Stomach smooth muscle (tissue), 2 donors: ENCODE results near the gene CCNE1.

Experiments
- H3K27ac ChIP-seq: one replicate; pipeline ENCODE4 v1.7.0; 2013; ENCODE audit warnings: mild to moderate bottlenecking, low read length, inconsistent platforms
- H3K27me3 ChIP-seq, 2 donors: one replicate each; pipeline ENCODE4 v1.7.0; 2013; ENCODE audit warnings: low read length in 2 of 2; ENCODE audit not compliant: insufficient read depth in 2 of 2, control insufficient read depth in 1 of 2
- H3K36me3 ChIP-seq, 2 donors: one replicate each; pipeline ENCODE4 v1.7.0; 2013; ENCODE audit warnings: low read length in 2 of 2; ENCODE audit not compliant: control insufficient read depth in 2 of 2, insufficient read depth in 2 of 2
- H3K4me1 ChIP-seq: one replicate; pipeline ENCODE4 v1.7.0; 2013; ENCODE audit warnings: low read length; ENCODE audit not compliant: control insufficient read depth, insufficient read depth
- H3K4me3 ChIP-seq, 2 donors: one replicate each; pipeline ENCODE4 v1.7.0; 2013; ENCODE audit warnings: low read length in 2 of 2
- H3K9ac ChIP-seq, 2 donors: one replicate each; pipeline ENCODE4 v1.7.0; 2013; ENCODE audit warnings: low read length in 2 of 2, mild to moderate bottlenecking in 1 of 2
- H3K9me3 ChIP-seq, 2 donors: one replicate each; pipeline ENCODE4 v1.7.0; 2013; ENCODE audit warnings: low read length in 2 of 2; ENCODE audit not compliant: control insufficient read depth in 2 of 2
- donor health status: healthy.
- donor health status: Pancreatic carcinoma.

CCNE1 gene

GRCh38 chr19:29773141-29773540 is 38.6 kb upstream of the CCNE1 start:
- no peak overlapping the region for H3K27ac ChIP-seq
- H3K36me3 ChIP-seq = no peaks in the 10 kb centered on the region
- no peaks in the 10 kb centered on the region for H3K4me1 ChIP-seq

GRCh38 chr19:29774126-29774525 is 37.7 kb upstream of the CCNE1 start:
- H3K27me3 ChIP-seq = peaks cover 0 to 5% of the 10 kb centered on the region in 2 donors
- H3K9ac ChIP-seq = no peak overlapping the region
- H3K36me3 ChIP-seq = no peaks in the 10 kb centered on the region
- no peaks in the 10 kb centered on the region for H3K9me3 ChIP-seq
- H3K27ac ChIP-seq = no peak overlapping the region
- H3K4me1 ChIP-seq = no peaks in the 10 kb centered on the region
- no peak overlapping the region for H3K4me3 ChIP-seq

More at GRCh38 chr19:29773141-29773540, 38.6 kb upstream of the CCNE1 start:
- Histone ChIP-seq H3K4me3 (no peak overlapping the region), H3K9me3 (no peaks in the 10 kb centered on the region), H3K27me3 (peaks cover 0 to 5% of the 10 kb centered on the region in 2 donors), H3K9ac (no peak overlapping the region)

- Histone ChIP-seq H3K9me3 (no peaks in the 10 kb centered on the region), H3K4me3 (no peak overlapping the region), H3K4me1 (no peaks in the 10 kb centered on the region)
These were observed 33.9 kb upstream of the CCNE1 start for GRCh38 chr19:29777781-29778309.

GRCh38 chr19:29779921-29780320 is 31.9 kb upstream of the CCNE1 start:
- H3K9ac ChIP-seq = no peak overlapping the region
- H3K4me1 ChIP-seq = no peaks in the 10 kb centered on the region
- H3K4me3 ChIP-seq = no peak overlapping the region
- H3K9me3 ChIP-seq = no peaks in the 10 kb centered on the region
- peaks cover 0 to 5% of the 10 kb centered on the region in 2 donors for H3K27me3 ChIP-seq
- H3K27ac ChIP-seq = no peak overlapping the region
- H3K36me3 ChIP-seq = no peaks in the 10 kb centered on the region

More at GRCh38 chr19:29777781-29778309, 33.9 kb upstream of the CCNE1 start:
- Histone ChIP-seq H3K9ac (no peak overlapping the region), H3K27ac (no peak overlapping the region), H3K27me3 (peaks cover 0 to 5% of the 10 kb centered on the region in 2 donors), H3K36me3 (no peaks in the 10 kb centered on the region)

GRCh38 chr19:29781386-29782259 is 30.2 kb upstream of the CCNE1 start:
- H3K4me3 ChIP-seq = no peak overlapping the region
- no peaks in the 10 kb centered on the region for H3K36me3 ChIP-seq
- H3K27me3 ChIP-seq = peaks cover 0 to 1% of the 10 kb centered on the region in 2 donors
- no peak overlapping the region for H3K9ac ChIP-seq
- H3K9me3 ChIP-seq = no peaks in the 10 kb centered on the region
- H3K27ac ChIP-seq = no peak overlapping the region
- H3K4me1 ChIP-seq = no peaks in the 10 kb centered on the region

- H3K27me3 ChIP-seq = no peaks in the 10 kb centered on the region
- H3K27ac ChIP-seq = no peak overlapping the region
- H3K4me1 ChIP-seq = no peaks in the 10 kb centered on the region
- no peak overlapping the region for H3K9ac ChIP-seq
- no peaks in the 10 kb centered on the region for H3K36me3 ChIP-seq
- no peaks in the 10 kb centered on the region for H3K9me3 ChIP-seq
- no peak overlapping the region for H3K4me3 ChIP-seq
These were observed 29.6 kb upstream of the CCNE1 start for GRCh38 chr19:29782260-29782580.

- no peak overlapping the region for H3K9ac ChIP-seq
- H3K27ac ChIP-seq = no peak overlapping the region
- H3K9me3 ChIP-seq = no peaks in the 10 kb centered on the region
- no peaks in the 10 kb centered on the region for H3K36me3 ChIP-seq
- no peaks in the 10 kb centered on the region for H3K4me1 ChIP-seq
- H3K27me3 ChIP-seq = no peaks in the 10 kb centered on the region
- H3K4me3 ChIP-seq = no peak overlapping the region
These were observed 28.1 kb upstream of the CCNE1 start for GRCh38 chr19:29783627-29784190.

GRCh38 chr19:29784598-29785223 is 27.1 kb upstream of the CCNE1 start:
- no peaks in the 10 kb centered on the region for H3K4me1 ChIP-seq
- H3K36me3 ChIP-seq = no peaks in the 10 kb centered on the region
- H3K4me3 ChIP-seq = no peak overlapping the region
- H3K27ac ChIP-seq = no peak overlapping the region
- no peak overlapping the region for H3K9ac ChIP-seq
- no peaks in the 10 kb centered on the region for H3K27me3 ChIP-seq
- peaks cover 0 to 3% of the 10 kb centered on the region in 2 donors for H3K9me3 ChIP-seq

GRCh38 chr19:29785360-29785759 is 26.4 kb upstream of the CCNE1 start:
- Histone ChIP-seq H3K27ac (no peak overlapping the region), H3K9ac (no peak overlapping the region), H3K4me3 (no peak overlapping the region), H3K27me3 (no peaks in the 10 kb centered on the region), H3K4me1 (no peaks in the 10 kb centered on the region), H3K36me3 (no peaks in the 10 kb centered on the region), H3K9me3 (peaks cover 0 to 3% of the 10 kb centered on the region in 2 donors)

GRCh38 chr19:29785955-29786589 is 25.7 kb upstream of the CCNE1 start:
- H3K27ac ChIP-seq = no peak overlapping the region
- peaks cover 0 to 3% of the 10 kb centered on the region in 2 donors for H3K9me3 ChIP-seq
- H3K27me3 ChIP-seq = no peaks in the 10 kb centered on the region
- no peak overlapping the region for H3K4me3 ChIP-seq
- H3K4me1 ChIP-seq = no peaks in the 10 kb centered on the region
- H3K9ac ChIP-seq = no peak overlapping the region
- no peaks in the 10 kb centered on the region for H3K36me3 ChIP-seq
